Type B pancreatic cell (in vitro differentiated cells): ENCODE results near the gene C1QTNF9. TPM values are rescaled to one million over a fixed set of nuclear protein-coding genes. Genes with fewer than 3 reads are reported as not detected.

ENCODE experiments used
- DNase-seq: peaks from one replicate; pipeline ENCODE4 v3.0.0; 2021; ENCODE audit warnings: mixed read lengths; ENCODE audit not compliant: unreplicated experiment; ENCODE audit errors: extremely low spot score
- H3K27ac Mint-ChIP-seq: 2 replicates; pipeline ENCODE4 v1.8.0; 2021; ENCODE audit warnings: mild to moderate bottlenecking, mixed read lengths
- H3K27me3 Mint-ChIP-seq: 2 replicates; pipeline ENCODE4 v1.8.0; 2021; ENCODE audit warnings: mixed read lengths
- H3K36me3 Mint-ChIP-seq: 2 replicates; pipeline ENCODE4 v1.8.0; 2021; ENCODE audit warnings: mixed read lengths
- H3K4me1 Mint-ChIP-seq: one replicate; pipeline ENCODE4 v1.8.0; 2021; ENCODE audit warnings: mixed read lengths; ENCODE audit not compliant: unreplicated experiment
- H3K4me3 Mint-ChIP-seq: 2 replicates; pipeline ENCODE4 v1.8.0; 2021; ENCODE audit warnings: mild to moderate bottlenecking, mixed read lengths
- H3K9me3 Mint-ChIP-seq: 2 replicates; pipeline ENCODE4 v1.8.0; 2021; ENCODE audit warnings: mixed read lengths
- CTCF ChIP-seq: fragments of 200-600 bp; sonication (generic); conservative IDR thresholded peaks from 2 replicates; pipeline ENCODE4 v1.5.0; 2021; ENCODE audit warnings: antibody characterized with exemption, mild to moderate bottlenecking
- total RNA-seq: library from RNA; stranded (reverse); gene quantifications from 2 replicates; pipeline ENCODE4 v1.2.1, GENCODE V29; 2021; ENCODE audit warnings: low replicate concordance

The C1QTNF9 gene
- total RNA-seq, 1 donor from 2014 or later = not detected

DNA sequence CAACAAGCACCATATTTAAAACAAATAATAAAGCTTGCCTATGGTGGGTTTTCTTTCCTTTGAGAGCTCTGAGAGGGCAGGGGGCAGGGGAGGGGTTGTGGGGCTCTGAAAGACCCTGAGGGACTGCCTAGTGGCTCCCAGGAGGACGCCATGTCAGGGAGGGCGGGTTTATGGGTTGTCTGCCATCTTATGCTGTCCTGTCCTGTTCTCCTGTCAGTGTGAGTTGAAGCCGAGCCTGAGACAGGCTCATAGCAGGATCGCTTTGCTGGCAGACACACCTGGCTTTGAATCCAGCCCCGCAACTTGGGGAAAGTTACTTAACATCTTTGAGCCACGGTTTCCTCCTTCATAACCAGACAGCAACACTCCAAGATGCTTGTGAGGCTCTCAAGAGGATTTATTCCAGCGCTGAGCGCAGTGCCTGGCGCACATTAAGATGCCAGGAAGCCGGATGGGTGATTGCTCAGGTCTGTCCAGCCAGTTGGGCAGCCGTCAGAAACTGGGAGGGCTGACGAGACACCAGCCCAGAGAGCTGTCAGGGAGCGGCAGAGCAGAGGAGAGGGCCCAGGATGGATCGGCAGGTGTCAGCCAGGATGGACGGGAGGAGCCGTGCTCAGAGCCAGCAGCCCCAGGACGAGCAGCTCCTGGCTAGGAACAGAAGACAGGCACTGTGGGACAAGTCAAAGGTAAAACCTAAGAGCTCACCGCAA is 36.8 kb upstream of the C1QTNF9 start:
- H3K27ac Mint-ChIP-seq = peak overlapping the region; percentile 51
- no peaks in the 10 kb centered on the region for H3K36me3 Mint-ChIP-seq
- H3K9me3 Mint-ChIP-seq = no peaks in the 10 kb centered on the region
- peaks cover 23% of the 10 kb centered on the region for H3K4me1 Mint-ChIP-seq
- DNase-seq = no peak
- no peaks in the 10 kb centered on the region for H3K27me3 Mint-ChIP-seq
- peak overlapping the region; percentile 12 for H3K4me3 Mint-ChIP-seq
- no peak for TF ChIP-seq CTCF

DNA sequence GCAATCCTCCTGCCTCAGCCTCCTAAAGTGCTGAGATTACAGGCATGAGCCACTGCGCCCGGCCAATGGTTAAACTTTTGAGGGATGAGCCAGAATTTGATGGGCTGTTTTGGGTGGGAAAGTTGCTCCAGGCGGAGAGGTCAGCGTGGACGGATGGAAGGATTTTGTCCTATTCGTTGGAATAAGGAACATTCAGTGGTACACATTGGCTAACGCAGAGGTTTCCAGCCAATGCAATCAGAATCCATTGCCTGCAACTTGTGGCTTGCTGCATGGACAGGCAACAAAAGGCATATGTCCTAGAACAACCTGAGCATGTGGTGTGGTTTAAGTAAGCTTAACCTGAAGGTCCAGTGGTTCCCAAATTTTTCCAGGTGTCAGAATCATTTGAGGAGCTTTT is 35.5 kb upstream of the C1QTNF9 start:
- Mint-ChIP-seq H3K27ac (no peak overlapping the region), H3K9me3 (no peaks in the 10 kb centered on the region), H3K4me3 (no peak overlapping the region), H3K27me3 (no peaks in the 10 kb centered on the region), H3K36me3 (no peaks in the 10 kb centered on the region), H3K4me1 (peaks cover 23% of the 10 kb centered on the region)
- no peak for TF ChIP-seq CTCF
- DNase-seq = no peak

DNA sequence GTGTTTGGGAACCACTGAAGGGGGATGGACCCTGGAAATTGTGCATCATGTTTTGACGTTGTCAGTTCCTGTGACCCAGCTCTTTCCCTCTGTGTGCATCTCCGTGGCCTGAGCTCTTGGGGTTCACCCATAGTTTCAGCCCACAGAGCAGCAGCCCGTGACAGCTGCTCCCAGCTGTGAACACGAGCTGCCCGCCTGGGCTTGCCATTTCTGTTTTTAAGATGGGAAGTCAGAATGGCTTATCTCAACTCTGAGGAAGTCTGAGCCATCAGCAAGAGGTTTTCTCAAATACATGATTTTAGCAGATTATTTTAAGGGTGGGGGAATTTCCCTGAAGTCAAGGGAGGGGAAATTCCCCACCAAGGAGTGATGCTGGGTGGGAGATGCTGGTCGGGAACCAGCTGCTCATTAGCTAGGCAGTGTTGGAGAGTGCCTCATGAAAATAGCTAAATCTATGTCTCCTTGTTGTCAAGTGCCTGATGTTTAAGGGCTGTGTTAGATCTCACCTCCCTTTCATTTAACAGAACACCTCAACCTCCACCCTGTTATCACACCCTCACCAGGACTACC is 34.8 kb upstream of the C1QTNF9 start:
- DNase-seq = no peak
- Mint-ChIP-seq H3K4me3 (no peak overlapping the region), H3K27ac (no peak overlapping the region), H3K4me1 (peaks cover 23% of the 10 kb centered on the region), H3K36me3 (no peaks in the 10 kb centered on the region), H3K27me3 (no peaks in the 10 kb centered on the region), H3K9me3 (no peaks in the 10 kb centered on the region)
- TF ChIP-seq CTCF = no peak

DNA sequence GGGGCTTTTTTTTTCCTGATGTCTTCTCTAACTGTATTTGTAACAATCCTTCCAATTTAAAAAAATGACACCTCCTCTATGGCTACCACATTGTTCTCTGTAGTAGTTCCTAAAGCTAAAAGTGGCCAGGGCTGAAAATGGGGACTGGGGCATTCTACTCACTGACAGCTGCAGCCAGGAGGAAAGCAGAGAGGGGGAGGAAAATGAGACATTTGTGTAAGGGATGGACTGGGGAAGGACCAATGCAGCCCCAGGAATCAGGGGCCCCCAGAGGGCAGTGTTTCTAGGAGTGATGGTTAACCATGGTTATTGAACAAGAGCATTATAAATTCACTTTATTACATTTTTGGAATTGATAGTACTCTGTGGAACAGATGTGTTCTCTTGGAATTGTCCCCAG is 34.3 kb upstream of the C1QTNF9 start:
- Mint-ChIP-seq H3K27ac (no peak overlapping the region), H3K4me3 (no peak overlapping the region), H3K27me3 (no peaks in the 10 kb centered on the region)

DNA sequence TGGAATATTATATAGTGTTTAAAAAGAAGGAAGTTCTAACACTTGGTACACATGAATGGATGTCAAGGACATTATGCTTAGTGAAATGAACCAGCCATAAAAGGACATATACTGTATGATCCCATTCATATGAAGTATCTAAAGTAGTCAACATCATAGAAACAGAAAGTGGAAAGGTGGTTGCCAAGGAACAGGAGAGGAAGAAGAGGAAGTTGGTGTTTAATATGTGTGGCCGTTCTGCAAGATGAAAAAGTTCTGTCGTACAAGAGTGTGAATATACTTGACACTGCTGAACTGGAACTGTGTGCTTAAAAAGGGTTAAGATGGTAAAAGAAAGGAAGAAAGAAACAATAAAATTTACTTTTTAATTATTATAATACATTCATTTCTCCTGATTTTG is 33.1 kb upstream of the C1QTNF9 start:
- no peak for DNase-seq
- H3K9me3 Mint-ChIP-seq = no peaks in the 10 kb centered on the region
- no peaks in the 10 kb centered on the region for H3K36me3 Mint-ChIP-seq
- H3K27me3 Mint-ChIP-seq = no peaks in the 10 kb centered on the region
- no peak overlapping the region for H3K4me3 Mint-ChIP-seq
- no peak overlapping the region for H3K27ac Mint-ChIP-seq
- TF ChIP-seq CTCF = no peak
- H3K4me1 Mint-ChIP-seq = peaks cover 12% of the 10 kb centered on the region

More for the DNA sequence above, 34.3 kb upstream of the C1QTNF9 start:
- Mint-ChIP-seq H3K4me1 (peaks cover 23% of the 10 kb centered on the region), H3K36me3 (no peaks in the 10 kb centered on the region), H3K9me3 (no peaks in the 10 kb centered on the region)
- no peak for DNase-seq
- no peak for TF ChIP-seq CTCF
